K562 (cell line): Measurements from ENCODE around the gene H2BK1. TPM values are rescaled to one million over a fixed set of nuclear protein-coding genes. Genes with fewer than 3 reads are reported as not detected.

Source experiments
- FIP1L1 ChIP-seq: fragments of 200-400 bp; formaldehyde crosslinking; IDR thresholded peaks from 2 replicates; pipeline ENCODE4 v1.6.1; 2018; ENCODE audit warnings: mild to moderate bottlenecking, low read depth, low read length; ENCODE audit not compliant: poor library complexity, severe bottlenecking
- GTF2E2 ChIP-seq: fragments of 200-800 bp; sonication (Bioruptor generic); IDR thresholded peaks from 2 replicates; pipeline ENCODE4 v1.6.1; 2016; ENCODE audit warnings: missing genetic modification characterization, missing compliant biosample characterization
- PCBP1 ChIP-seq: fragments of 200-400 bp; formaldehyde crosslinking; IDR thresholded peaks from 2 replicates; pipeline ENCODE4 v1.6.1; 2018; ENCODE audit warnings: mild to moderate bottlenecking, low read depth, low read length; ENCODE audit not compliant: poor library complexity, severe bottlenecking
- PURB ChIP-seq: sonication (generic); formaldehyde crosslinking; IDR thresholded peaks from 2 replicates; pipeline ENCODE4 v1.9.0; 2021; ENCODE audit warnings: low read depth, mild to moderate bottlenecking, missing genetic modification reagents
- RBM39 ChIP-seq: fragments of 200-400 bp; formaldehyde crosslinking; optimal IDR thresholded peaks from 2 replicates; pipeline ENCODE3; 2018; ENCODE audit warnings: low read depth, low read length
- SETDB1 ChIP-seq: IDR thresholded peaks from one replicate; pipeline ENCODE4 v1.6.1; 2012; ENCODE audit warnings: low read length, control low read depth, inconsistent platforms
- ZBTB7A ChIP-seq: IDR thresholded peaks from 2 replicates; pipeline ENCODE4 v1.6.1; 2011; ENCODE audit warnings: low read depth, mild to moderate bottlenecking, low read length, moderate library complexity, borderline replicate concordance; ENCODE audit not compliant: control insufficient read depth
- polyA plus RNA-seq, 8 experiments: library from polyadenylated mRNA; depleted of rRNA in 4 of 8; stranded (reverse) in 5 of 8; unstranded in 3 of 8; fragments of >200 nt; fragmentation: Nextera tagmentation in 2 of 8; fragmentation: Illumina TruSeq in 1 of 8; extraction: Ambion mirVana in 2 of 8; extraction: Trizol in 1 of 8; gene quantifications; 2 replicates each; pipeline versions ENCODE4 v1.2.1 to v1.2.3, GENCODE V29; 2011 to 2014; ENCODE audit warnings: inconsistent platforms in 1 of 8, missing spikeins in 1 of 8
- total RNA-seq, 7 experiments: library from RNA; depleted of rRNA in 6 of 7; stranded (reverse); fragments of >200 nt in 6 of 7; fragmentation: Illumina TruSeq in 2 of 7; extraction: Trizol in 2 of 7; gene quantifications; 2 replicates each; pipeline versions ENCODE4 v1.2.1 to v1.2.3, GENCODE V29; 2011 to 2021; ENCODE audit warnings: low replicate concordance in 1 of 7
- TF ChIP-seq, protein P1 (sequence below): sonication (generic); formaldehyde crosslinking; IDR thresholded peaks from 2 replicates; pipeline ENCODE4 v1.8.0; 2023; ENCODE audit warnings: missing genetic modification reagents, mild to moderate bottlenecking, borderline replicate concordance
- TF ChIP-seq, protein P2 (sequence below): fragments of 250-450 bp; sonication (Bioruptor Pico); IDR thresholded peaks from 2 replicates; pipeline ENCODE4 v1.5.0; 2021

Gene H2BK1
- total and polyA plus RNA-seq, 9 of the 15 experiments (the other 6 are each of a cell fraction or from before 2014, with no cell fraction given), result not detected

DNA sequence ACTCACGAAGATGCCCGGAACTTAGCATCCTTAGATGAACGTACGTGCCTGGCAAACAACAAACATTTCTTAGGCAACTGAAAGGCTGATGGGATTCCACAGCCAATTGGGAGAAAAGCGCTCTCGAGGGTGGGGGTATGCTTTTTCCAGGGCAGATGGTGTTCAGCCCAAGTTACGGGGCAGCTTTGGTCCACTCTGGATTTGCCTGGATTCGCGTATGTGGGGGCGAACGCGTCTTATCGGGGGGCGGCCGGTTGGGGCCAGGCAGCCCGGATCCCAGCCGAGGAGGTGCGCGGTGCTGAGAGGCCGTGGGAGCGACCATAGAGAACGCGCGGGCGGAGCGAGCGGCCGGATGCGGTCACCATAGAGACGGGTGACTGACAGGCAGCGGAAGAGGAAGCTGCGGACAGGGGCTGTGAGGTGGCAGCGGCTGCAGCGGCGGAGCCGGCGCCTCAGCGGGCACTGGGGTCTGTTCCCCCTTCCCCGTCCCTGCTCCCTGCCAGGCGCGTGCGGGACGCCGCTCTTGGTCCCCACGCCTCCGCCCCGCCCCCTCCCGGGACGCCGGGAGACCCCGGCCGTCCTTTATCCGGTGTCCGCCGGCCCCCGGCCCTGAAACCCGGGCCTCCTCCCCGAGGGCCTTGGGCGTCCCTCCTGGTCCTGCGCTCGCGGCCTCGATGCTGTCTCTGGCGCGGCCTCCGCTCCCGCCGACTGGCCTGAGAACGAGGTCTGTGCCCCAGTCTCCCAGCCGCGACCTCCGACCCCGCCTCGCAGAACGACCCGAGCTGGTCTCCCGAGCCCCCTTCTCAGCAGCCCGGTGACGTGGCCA is 22.0 kb upstream of the H2BK1 start, which contains the start of gene CHPF2 (continued):
- TF ChIP-seq FIP1L1, result peak; percentile 79
- TF ChIP-seq SETDB1, result no peak
- TF ChIP-seq, protein P1, sequence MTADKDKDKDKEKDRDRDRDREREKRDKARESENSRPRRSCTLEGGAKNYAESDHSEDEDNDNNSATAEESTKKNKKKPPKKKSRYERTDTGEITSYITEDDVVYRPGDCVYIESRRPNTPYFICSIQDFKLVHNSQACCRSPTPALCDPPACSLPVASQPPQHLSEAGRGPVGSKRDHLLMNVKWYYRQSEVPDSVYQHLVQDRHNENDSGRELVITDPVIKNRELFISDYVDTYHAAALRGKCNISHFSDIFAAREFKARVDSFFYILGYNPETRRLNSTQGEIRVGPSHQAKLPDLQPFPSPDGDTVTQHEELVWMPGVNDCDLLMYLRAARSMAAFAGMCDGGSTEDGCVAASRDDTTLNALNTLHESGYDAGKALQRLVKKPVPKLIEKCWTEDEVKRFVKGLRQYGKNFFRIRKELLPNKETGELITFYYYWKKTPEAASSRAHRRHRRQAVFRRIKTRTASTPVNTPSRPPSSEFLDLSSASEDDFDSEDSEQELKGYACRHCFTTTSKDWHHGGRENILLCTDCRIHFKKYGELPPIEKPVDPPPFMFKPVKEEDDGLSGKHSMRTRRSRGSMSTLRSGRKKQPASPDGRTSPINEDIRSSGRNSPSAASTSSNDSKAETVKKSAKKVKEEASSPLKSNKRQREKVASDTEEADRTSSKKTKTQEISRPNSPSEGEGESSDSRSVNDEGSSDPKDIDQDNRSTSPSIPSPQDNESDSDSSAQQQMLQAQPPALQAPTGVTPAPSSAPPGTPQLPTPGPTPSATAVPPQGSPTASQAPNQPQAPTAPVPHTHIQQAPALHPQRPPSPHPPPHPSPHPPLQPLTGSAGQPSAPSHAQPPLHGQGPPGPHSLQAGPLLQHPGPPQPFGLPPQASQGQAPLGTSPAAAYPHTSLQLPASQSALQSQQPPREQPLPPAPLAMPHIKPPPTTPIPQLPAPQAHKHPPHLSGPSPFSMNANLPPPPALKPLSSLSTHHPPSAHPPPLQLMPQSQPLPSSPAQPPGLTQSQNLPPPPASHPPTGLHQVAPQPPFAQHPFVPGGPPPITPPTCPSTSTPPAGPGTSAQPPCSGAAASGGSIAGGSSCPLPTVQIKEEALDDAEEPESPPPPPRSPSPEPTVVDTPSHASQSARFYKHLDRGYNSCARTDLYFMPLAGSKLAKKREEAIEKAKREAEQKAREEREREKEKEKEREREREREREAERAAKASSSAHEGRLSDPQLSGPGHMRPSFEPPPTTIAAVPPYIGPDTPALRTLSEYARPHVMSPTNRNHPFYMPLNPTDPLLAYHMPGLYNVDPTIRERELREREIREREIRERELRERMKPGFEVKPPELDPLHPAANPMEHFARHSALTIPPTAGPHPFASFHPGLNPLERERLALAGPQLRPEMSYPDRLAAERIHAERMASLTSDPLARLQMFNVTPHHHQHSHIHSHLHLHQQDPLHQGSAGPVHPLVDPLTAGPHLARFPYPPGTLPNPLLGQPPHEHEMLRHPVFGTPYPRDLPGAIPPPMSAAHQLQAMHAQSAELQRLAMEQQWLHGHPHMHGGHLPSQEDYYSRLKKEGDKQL (CRISPR knock-in tag), result 0 out of 2 replicates have a peak, but pooled peaks have one; percentile 78
- TF ChIP-seq ZBTB7A, result peak; percentile 79; the same call in 1 of the 2 replicates
- peak; percentile 56; the same call in 1 of the 2 replicates for TF ChIP-seq GTF2E2
- TF ChIP-seq, protein P2, sequence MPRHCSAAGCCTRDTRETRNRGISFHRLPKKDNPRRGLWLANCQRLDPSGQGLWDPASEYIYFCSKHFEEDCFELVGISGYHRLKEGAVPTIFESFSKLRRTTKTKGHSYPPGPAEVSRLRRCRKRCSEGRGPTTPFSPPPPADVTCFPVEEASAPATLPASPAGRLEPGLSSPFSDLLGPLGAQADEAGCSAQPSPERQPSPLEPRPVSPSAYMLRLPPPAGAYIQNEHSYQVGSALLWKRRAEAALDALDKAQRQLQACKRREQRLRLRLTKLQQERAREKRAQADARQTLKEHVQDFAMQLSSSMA (CRISPR knock-in tag), result no peak
- TF ChIP-seq PCBP1, result peak; percentile 93
- no peak for TF ChIP-seq PURB (CRISPR knock-in tag)
- TF ChIP-seq RBM39, result no peak
